H9 (cell line): ENCODE measurements around the gene KLF16. TPM values are rescaled to one million over a fixed set of nuclear protein-coding genes. Genes with fewer than 3 reads are reported as not detected.

Source experiments
- DNase-seq: peaks from one replicate; pipeline ENCODE4 v3.0.0-alpha.2; 2017
- H2AFZ ChIP-seq: one replicate; pipeline ENCODE4 v1.6.1; 2013; ENCODE audit warnings: mild to moderate bottlenecking, low read length, control low read depth, moderate library complexity
- H2AK5ac ChIP-seq: 2 replicates; pipeline ENCODE4 v1.6.1; 2013; ENCODE audit warnings: low read length, control low read depth, mixed read lengths; ENCODE audit not compliant: insufficient read length
- H2BK120ac ChIP-seq: one replicate; pipeline ENCODE4 v1.6.1; 2013; ENCODE audit warnings: low read depth, mild to moderate bottlenecking, low read length, control low read depth, inconsistent platforms; ENCODE audit not compliant: poor library complexity, severe bottlenecking
- H2BK12ac ChIP-seq: 2 replicates; pipeline ENCODE4 v1.6.1; 2013; ENCODE audit warnings: low read length, control low read depth, mixed read lengths, low read depth; ENCODE audit not compliant: insufficient read length
- H2BK15ac ChIP-seq: 2 replicates; pipeline ENCODE4 v1.6.1; 2013; ENCODE audit warnings: low read depth, low read length, control low read depth
- H2BK20ac ChIP-seq: one replicate; pipeline ENCODE4 v1.6.1; 2013; ENCODE audit warnings: low read depth, mild to moderate bottlenecking, low read length, control low read depth, inconsistent platforms; ENCODE audit not compliant: poor library complexity, severe bottlenecking
- H2BK5ac ChIP-seq: 2 replicates; pipeline ENCODE4 v1.6.1; 2013; ENCODE audit warnings: low read length, control low read depth, mixed read lengths; ENCODE audit not compliant: insufficient read length
- H3K14ac ChIP-seq: 2 replicates; pipeline ENCODE4 v1.6.1; 2013; ENCODE audit warnings: low read length, control low read depth; ENCODE audit not compliant: insufficient read depth
- H3K18ac ChIP-seq: 2 replicates; pipeline ENCODE4 v1.6.1; 2013; ENCODE audit warnings: low read depth, mild to moderate bottlenecking, mixed read lengths, low read length, control low read depth; ENCODE audit not compliant: insufficient read length
- H3K23ac ChIP-seq: 2 replicates; pipeline ENCODE4 v1.6.1; 2013; ENCODE audit warnings: low read length, control low read depth, mixed read lengths, low read depth; ENCODE audit not compliant: insufficient read length
- H3K23me2 ChIP-seq: 2 replicates; pipeline ENCODE4 v1.6.1; 2013; ENCODE audit warnings: low read depth, mild to moderate bottlenecking, mixed read lengths, low read length, control low read depth; ENCODE audit not compliant: insufficient read length, poor library complexity, severe bottlenecking
- H3K27ac ChIP-seq: 2 replicates; pipeline ENCODE4 v1.5.1; 2013; ENCODE audit warnings: low read length, control low read depth, mixed read lengths, low read depth; ENCODE audit not compliant: insufficient read length
- H3K27me3 ChIP-seq: 2 replicates; pipeline ENCODE4 v1.6.1; 2013; ENCODE audit warnings: low read length, control low read depth, inconsistent platforms; ENCODE audit not compliant: insufficient read depth
- H3K4ac ChIP-seq: 2 replicates; pipeline ENCODE4 v1.6.1; 2013; ENCODE audit warnings: low read depth, mild to moderate bottlenecking, control low read depth, inconsistent platforms, low read length, moderate library complexity
- H3K4me1 ChIP-seq: 2 replicates; pipeline ENCODE4 v1.6.1; 2013; ENCODE audit warnings: low read length, control low read depth, inconsistent platforms; ENCODE audit not compliant: insufficient read depth
- H3K4me2 ChIP-seq: 2 replicates; pipeline ENCODE4 v1.6.1; 2013; ENCODE audit warnings: low read length, control low read depth, mixed read lengths; ENCODE audit not compliant: insufficient read length, insufficient read depth
- H3K56ac ChIP-seq: 2 replicates; pipeline ENCODE4 v1.6.1; 2013; ENCODE audit warnings: low read depth, mild to moderate bottlenecking, mixed read lengths, low read length, control low read depth; ENCODE audit not compliant: insufficient read length
- H3K79me1 ChIP-seq: 2 replicates; pipeline ENCODE4 v1.6.1; 2013; ENCODE audit warnings: low read depth, mild to moderate bottlenecking, moderate library complexity, low read length, control low read depth, inconsistent platforms; ENCODE audit not compliant: insufficient read depth, poor library complexity, severe bottlenecking
- H3K79me2 ChIP-seq: 2 replicates; pipeline ENCODE4 v1.6.1; 2013; ENCODE audit warnings: low read length, control low read depth, inconsistent platforms; ENCODE audit not compliant: insufficient read depth
- H3K9ac ChIP-seq: 2 replicates; pipeline ENCODE4 v1.6.1; 2013; ENCODE audit warnings: low read length, control low read depth, mixed read lengths; ENCODE audit not compliant: insufficient read length; ENCODE audit errors: extremely low read depth
- H3K9me3 ChIP-seq: one replicate; pipeline ENCODE4 v1.6.1; 2013; ENCODE audit warnings: low read depth, low read length, inconsistent platforms; ENCODE audit not compliant: control insufficient read depth
- H3T11ph ChIP-seq: one replicate; pipeline ENCODE4 v1.6.1; 2013; ENCODE audit warnings: mild to moderate bottlenecking, low read length, control low read depth, inconsistent platforms
- H4K20me1 ChIP-seq: one replicate; pipeline ENCODE4 v1.6.1; 2013; ENCODE audit not compliant: control insufficient read depth, insufficient read length, insufficient read depth
- H4K5ac ChIP-seq: 2 replicates; pipeline ENCODE4 v1.6.1; 2013; ENCODE audit warnings: low read depth, mild to moderate bottlenecking, mixed read lengths, low read length, control low read depth; ENCODE audit not compliant: insufficient read length
- H4K8ac ChIP-seq: replicated peaks from 2 replicates; pipeline ENCODE4 v1.6.1; 2013; ENCODE audit warnings: low read length, control low read depth, mixed read lengths, low read depth; ENCODE audit not compliant: insufficient read length
- H4K91ac ChIP-seq: 2 replicates; pipeline ENCODE4 v1.6.1; 2013; ENCODE audit warnings: low read depth, mild to moderate bottlenecking, moderate library complexity, mixed read lengths, low read length, control low read depth; ENCODE audit not compliant: insufficient read length
- H3K27ac Mint-ChIP-seq, 3 experiments: 2 replicates in 2 of 3; 3 replicates in 1 of 3; pipeline ENCODE4 v1.8.0; 2020 to 2021; ENCODE audit warnings: mixed read lengths in 3 of 3, mild to moderate bottlenecking in 1 of 3, moderate library complexity in 1 of 3
- H3K27me3 Mint-ChIP-seq: 2 replicates; pipeline ENCODE4 v1.8.0; 2021; ENCODE audit warnings: low read depth, mild to moderate bottlenecking, moderate library complexity, mixed read lengths
- H3K36me3 Mint-ChIP-seq, 3 experiments: 2 replicates in 2 of 3; 3 replicates in 1 of 3; pipeline ENCODE4 v1.8.0; 2020 to 2021; ENCODE audit warnings: low read depth in 3 of 3, mixed read lengths in 3 of 3; ENCODE audit not compliant: insufficient read depth in 1 of 3
- H3K4me1 Mint-ChIP-seq, 2 experiments: 2 replicates each; pipeline ENCODE4 v1.8.0; 2020; ENCODE audit warnings: mixed read lengths in 2 of 2
- H3K4me3 Mint-ChIP-seq, 2 experiments: 2 replicates in 1 of 2; 3 replicates in 1 of 2; pipeline ENCODE4 v1.8.0; 2020 to 2021; ENCODE audit warnings: mild to moderate bottlenecking in 2 of 2, mixed read lengths in 2 of 2, moderate library complexity in 1 of 2
- H3K9me3 Mint-ChIP-seq, 2 experiments: 2 replicates in 1 of 2; 3 replicates in 1 of 2; pipeline ENCODE4 v1.8.0; 2020; ENCODE audit warnings: mild to moderate bottlenecking in 2 of 2, mixed read lengths in 2 of 2, moderate library complexity in 1 of 2
- WGBS: extraction: QIAGEN DNeasy Blood & Tissue Kit; methylation state at CpG from one replicate; pipeline ENCODE4 v1.1.7; 2013; ENCODE audit warnings: missing lambda C conversion rate, low lambda C conversion rate, mixed read lengths; ENCODE audit not compliant: insufficient read length; ENCODE audit errors: extremely low coverage; 5-methylcytosine and 5-hydroxymethylcytosine counted together
- total RNA-seq: library from RNA; stranded (reverse); gene quantifications from 2 replicates; pipeline ENCODE4 v1.2.1, GENCODE V29; 2021
- TF ChIP-seq, protein P1 (sequence below): fragments of 200-600 bp; sonication (generic); conservative IDR thresholded peaks from 3 replicates; pipeline ENCODE4 v1.8.0; 2021; ENCODE audit warnings: antibody characterized with exemption, mild to moderate bottlenecking

Gene KLF16
- total RNA-seq, 1 experiment from 2014 or later: 66.8 TPM

DNA sequence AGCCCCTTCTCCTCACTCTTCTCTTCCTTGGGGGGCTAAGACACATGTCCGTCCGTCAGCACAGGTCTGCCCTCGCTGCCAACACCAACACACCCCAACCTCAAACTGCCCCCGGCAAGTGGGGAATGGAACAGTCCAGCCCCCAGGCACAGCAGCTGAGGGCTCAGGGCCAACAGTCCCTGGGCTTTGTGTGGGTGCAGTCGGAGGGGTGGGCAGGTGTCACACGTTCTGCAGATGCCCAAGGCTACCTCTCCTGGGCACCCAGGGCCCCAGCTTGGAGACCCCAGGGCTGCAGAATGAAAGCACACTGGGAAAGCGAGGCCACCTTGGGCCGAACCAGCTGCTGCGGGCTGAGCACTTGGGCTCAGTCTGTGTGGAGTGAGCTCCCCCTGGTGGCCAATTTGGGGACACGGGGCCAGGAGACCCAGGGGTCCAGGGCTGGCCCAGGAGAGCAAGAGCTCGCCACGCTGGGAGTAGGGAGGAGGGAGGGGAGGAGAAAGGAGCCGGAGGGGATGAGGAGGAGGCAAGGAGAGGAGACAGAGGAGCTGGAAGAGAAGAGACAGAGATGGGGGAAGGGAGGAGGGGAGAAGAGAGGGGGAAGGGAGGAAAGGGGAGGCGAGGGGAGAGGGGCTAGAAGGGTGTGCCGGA lies 37.3 kb downstream of the KLF16 start:
- H4K5ac ChIP-seq: no peak overlapping the region
- H3K56ac ChIP-seq: no peak overlapping the region
- H3T11ph ChIP-seq: no peak overlapping the region
- peak; percentile 90 for DNase-seq
- H3K18ac ChIP-seq: no peak overlapping the region
- WGBS: no CpG with 5 or more reads among the region's 15 CpGs
- no peak overlapping the region for H3K4ac ChIP-seq
- no peak overlapping the region for H2BK20ac ChIP-seq
- no peaks in the 10 kb centered on the region for H3K9me3 Mint-ChIP-seq
- no peak overlapping the region for H4K91ac ChIP-seq
- H3K4me1 ChIP-seq: no peaks in the 10 kb centered on the region
- no peak overlapping the region for H4K8ac ChIP-seq
- no peak overlapping the region for H2AK5ac ChIP-seq
- peaks cover 3 to 10% of the 10 kb centered on the region in 2 experiments; a peak in 2 of 4 replicates for H3K4me1 Mint-ChIP-seq
- no peak overlapping the region for H3K4me2 ChIP-seq
- H3K79me2 ChIP-seq: peaks cover 2% of the 10 kb centered on the region; the same call in 1 of the 2 replicates
- H3K14ac ChIP-seq: no peak overlapping the region
- TF ChIP-seq, protein P1, sequence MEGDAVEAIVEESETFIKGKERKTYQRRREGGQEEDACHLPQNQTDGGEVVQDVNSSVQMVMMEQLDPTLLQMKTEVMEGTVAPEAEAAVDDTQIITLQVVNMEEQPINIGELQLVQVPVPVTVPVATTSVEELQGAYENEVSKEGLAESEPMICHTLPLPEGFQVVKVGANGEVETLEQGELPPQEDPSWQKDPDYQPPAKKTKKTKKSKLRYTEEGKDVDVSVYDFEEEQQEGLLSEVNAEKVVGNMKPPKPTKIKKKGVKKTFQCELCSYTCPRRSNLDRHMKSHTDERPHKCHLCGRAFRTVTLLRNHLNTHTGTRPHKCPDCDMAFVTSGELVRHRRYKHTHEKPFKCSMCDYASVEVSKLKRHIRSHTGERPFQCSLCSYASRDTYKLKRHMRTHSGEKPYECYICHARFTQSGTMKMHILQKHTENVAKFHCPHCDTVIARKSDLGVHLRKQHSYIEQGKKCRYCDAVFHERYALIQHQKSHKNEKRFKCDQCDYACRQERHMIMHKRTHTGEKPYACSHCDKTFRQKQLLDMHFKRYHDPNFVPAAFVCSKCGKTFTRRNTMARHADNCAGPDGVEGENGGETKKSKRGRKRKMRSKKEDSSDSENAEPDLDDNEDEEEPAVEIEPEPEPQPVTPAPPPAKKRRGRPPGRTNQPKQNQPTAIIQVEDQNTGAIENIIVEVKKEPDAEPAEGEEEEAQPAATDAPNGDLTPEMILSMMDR: peak; percentile 93
- no peak overlapping the region for H2BK12ac ChIP-seq
- H2BK15ac ChIP-seq: no peak overlapping the region
- no peaks in the 10 kb centered on the region for H3K9me3 ChIP-seq
- H2AFZ ChIP-seq: no peak overlapping the region
- H3K4me3 Mint-ChIP-seq: peak overlapping the region in 1 of 2 experiments; percentile 38; a peak in 2 of 5 replicates
- H2BK120ac ChIP-seq: no peak overlapping the region
- peak overlapping the region in 2 of 3 experiments; percentile 22 to 95; a peak in 2 of 7 replicates for H3K27ac Mint-ChIP-seq
- no peak overlapping the region for H2BK5ac ChIP-seq
- H3K27me3 Mint-ChIP-seq: no peaks in the 10 kb centered on the region
- no peaks in the 10 kb centered on the region for H3K27me3 ChIP-seq
- H4K20me1 ChIP-seq: no peaks in the 10 kb centered on the region
- peaks cover 6 to 38% (median 23%) of the 10 kb centered on the region in 3 experiments; a peak in 6 of 7 replicates for H3K36me3 Mint-ChIP-seq
- H3K79me1 ChIP-seq: no peaks in the 10 kb centered on the region
- no peaks in the 10 kb centered on the region for H3K23me2 ChIP-seq
- no peak overlapping the region for H3K9ac ChIP-seq
- H3K27ac ChIP-seq: no peak overlapping the region
- H3K23ac ChIP-seq: no peak overlapping the region
